Measurements from ENCODE around the gene ABLIM1. TPM values are rescaled to one million over a fixed set of nuclear protein-coding genes. Genes with fewer than 3 reads are reported as not detected.

The ABLIM1 gene
- total RNA-seq, 4 donors from 2014 or later: 193 to 248 (median 208) TPM

GRCh38 chr10:114684084-114684821 lies 26.2 kb upstream of the ABLIM1 start:
- no peak for TF ChIP-seq CTCF (IDR thresholded peaks at IDR 0.05; ENCODE audit: low read depth)

- no peak for TF ChIP-seq CTCF (IDR thresholded peaks at IDR 0.05; ENCODE audit: low read depth)
Measured at GRCh38 chr10:114683593-114683992, 25.5 kb upstream of the ABLIM1 start.

- no peak for TF ChIP-seq CTCF (IDR thresholded peaks at IDR 0.05; ENCODE audit: low read depth)
Measured at GRCh38 chr10:114683162-114683561, 25.1 kb upstream of the ABLIM1 start.

GRCh38 chr10:114682532-114682931 lies 24.5 kb upstream of the ABLIM1 start:
- no peak for TF ChIP-seq CTCF (IDR thresholded peaks at IDR 0.05; ENCODE audit: low read depth)

- no peak for TF ChIP-seq CTCF (IDR thresholded peaks at IDR 0.05; ENCODE audit: low read depth)
Measured at GRCh38 chr10:114682121-114682520, 24.0 kb upstream of the ABLIM1 start.

GRCh38 chr10:114681542-114681941 lies 23.5 kb upstream of the ABLIM1 start:
- no peak for TF ChIP-seq CTCF (IDR thresholded peaks at IDR 0.05; ENCODE audit: low read depth)

GRCh38 chr10:114680543-114681117 lies 22.6 kb upstream of the ABLIM1 start:
- no peak for TF ChIP-seq CTCF (IDR thresholded peaks at IDR 0.05; ENCODE audit: low read depth)

All from subcutaneous adipose tissue (tissue), 4 donors.